Liver (tissue), 9 donors: ENCODE results near the gene GRK6. TPM values are rescaled to one million over a fixed set of nuclear protein-coding genes. Genes with fewer than 3 reads are reported as not detected.

Experiments
- DNase-seq: peaks from one replicate; pipeline ENCODE4 v3.0.0-alpha.2; 2017; ENCODE audit warnings: low spot score
- H3K27ac ChIP-seq, 2 donors: one replicate each; pipeline ENCODE4 v1.7.0; 2013; ENCODE audit warnings: inconsistent platforms in 2 of 2, low read length in 2 of 2, control low read depth in 1 of 2, low read depth in 1 of 2, mild to moderate bottlenecking in 1 of 2
- H3K27me3 ChIP-seq, 4 donors: one replicate each; pipeline versions ENCODE4 v1.6.1 to v1.7.0; 2013; ENCODE audit warnings: low read length in 3 of 4, inconsistent platforms in 1 of 4, mild to moderate bottlenecking in 1 of 4, moderate library complexity in 1 of 4; ENCODE audit not compliant: control insufficient read depth in 4 of 4, insufficient read depth in 4 of 4
- H3K36me3 ChIP-seq, 4 donors: one replicate each; pipeline versions ENCODE4 v1.6.1 to v1.7.0; 2013; ENCODE audit warnings: low read length in 3 of 4, mild to moderate bottlenecking in 3 of 4, low read depth in 1 of 4, moderate library complexity in 1 of 4; ENCODE audit not compliant: control insufficient read depth in 4 of 4, insufficient read depth in 3 of 4
- H3K4me1 ChIP-seq, 4 donors: one replicate each; pipeline versions ENCODE4 v1.6.1 to v1.7.0; 2013; ENCODE audit warnings: low read length in 3 of 4, mild to moderate bottlenecking in 3 of 4, moderate library complexity in 1 of 4; ENCODE audit not compliant: control insufficient read depth in 4 of 4, insufficient read depth in 4 of 4
- H3K4me3 ChIP-seq, 3 donors: one replicate each; pipeline versions ENCODE4 v1.6.1 to v1.7.0; 2013; ENCODE audit warnings: low read length in 3 of 3, control low read depth in 1 of 3, low read depth in 1 of 3, mild to moderate bottlenecking in 1 of 3
- H3K9ac ChIP-seq, 2 donors: one replicate each; pipeline ENCODE4 v1.7.0; 2013; ENCODE audit warnings: low read length in 2 of 2, mild to moderate bottlenecking in 2 of 2, moderate library complexity in 2 of 2, control low read depth in 1 of 2, low read depth in 1 of 2
- H3K9me3 ChIP-seq, 4 donors: one replicate each; pipeline versions ENCODE4 v1.6.1 to v1.7.0; 2013; ENCODE audit warnings: low read length in 3 of 4; ENCODE audit not compliant: control insufficient read depth in 4 of 4
- ATF3 ChIP-seq: IDR thresholded peaks from 2 replicates; pipeline ENCODE4 v1.6.1; 2016; ENCODE audit warnings: antibody characterized with exemption
- EGR1 ChIP-seq, 2 donors: IDR thresholded peaks; 2 replicates each; pipeline ENCODE4 v1.6.1; 2016 to 2018; ENCODE audit warnings: antibody characterized with exemption in 2 of 2, low read depth in 2 of 2
- FOXA1 ChIP-seq: IDR thresholded peaks from 2 replicates; pipeline ENCODE4 v1.6.1; 2016; ENCODE audit warnings: antibody characterized with exemption
- FOXA2 ChIP-seq: IDR thresholded peaks from 2 replicates; pipeline ENCODE4 v1.6.1; 2016; ENCODE audit warnings: antibody characterized with exemption
- GABPA ChIP-seq, 2 donors: IDR thresholded peaks in 1 of 2; conservative IDR thresholded peaks in 1 of 2; 2 replicates each; pipeline ENCODE4 v1.6.1; 2016; ENCODE audit warnings: antibody characterized with exemption in 2 of 2, mild to moderate bottlenecking in 1 of 2, moderate library complexity in 1 of 2
- HNF4A ChIP-seq, 2 donors: conservative IDR thresholded peaks; 2 replicates each; pipeline ENCODE4 v1.6.1; 2016; ENCODE audit warnings: antibody characterized with exemption in 2 of 2, mild to moderate bottlenecking in 2 of 2
- HNF4G ChIP-seq: IDR thresholded peaks from 2 replicates; pipeline ENCODE4 v1.6.1; 2016; ENCODE audit warnings: antibody characterized with exemption
- JUND ChIP-seq, 2 donors: IDR thresholded peaks; 2 replicates each; pipeline ENCODE4 v1.6.1; 2016; ENCODE audit warnings: antibody characterized with exemption in 2 of 2
- NR2F2 ChIP-seq: IDR thresholded peaks from 2 replicates; pipeline ENCODE4 v1.6.1; 2016; ENCODE audit warnings: antibody characterized with exemption
- RAD21 ChIP-seq, 2 donors: IDR thresholded peaks; 2 replicates each; pipeline ENCODE4 v1.6.1; 2016; ENCODE audit warnings: antibody characterized with exemption in 2 of 2, mild to moderate bottlenecking in 2 of 2
- REST ChIP-seq: IDR thresholded peaks from 2 replicates; pipeline ENCODE4 v1.6.1; 2016; ENCODE audit warnings: antibody characterized with exemption, mild to moderate bottlenecking
- SP1 ChIP-seq: IDR thresholded peaks from 2 replicates; pipeline ENCODE4 v1.6.1; 2018; ENCODE audit warnings: antibody characterized with exemption, mild to moderate bottlenecking
- TAF1 ChIP-seq: conservative IDR thresholded peaks from 2 replicates; pipeline ENCODE4 v1.6.1; 2016; ENCODE audit warnings: antibody characterized with exemption, mild to moderate bottlenecking
- WGBS: extraction: QIAGEN DNeasy Blood & Tissue Kit; methylation state at CpG from one replicate; pipeline ENCODE4 v1.1.7; 2013; 5-methylcytosine and 5-hydroxymethylcytosine counted together
- polyA plus RNA-seq, 2 donors: library from polyadenylated mRNA; stranded (reverse) in 1 of 2; unstranded in 1 of 2; fragments of 200-250 nt in 1 of 2; fragments of >200 nt in 1 of 2; fragmentation: Nextera tagmentation in 1 of 2; extraction: Ambion mirVana in 1 of 2; gene quantifications; one replicate each; pipeline versions ENCODE4 v1.2.1 to v1.2.3, GENCODE V29; 2013 to 2015
- total RNA-seq, 2 donors: library from RNA; depleted of rRNA; stranded (reverse); fragments of >200 nt; gene quantifications; one replicate each; pipeline ENCODE4 v1.2.3, GENCODE V29; 2014
- TF ChIP-seq, protein P1 (sequence below): fragments of 150-350 bp; IDR thresholded peaks from 2 replicates; pipeline ENCODE4 v1.5.1; 2017; ENCODE audit warnings: improper control_type of control experiment, low read depth, low read length; ENCODE audit not compliant: missing input control
- TF ChIP-seq, protein P2 (sequence below): IDR thresholded peaks from 2 replicates; pipeline ENCODE4 v1.6.1; 2016; ENCODE audit warnings: antibody characterized with exemption
- donor health status: healthy.
- donor health status: healthy.
- donor health status: healthy.
- donor health status: healthy.
- donor health status: healthy.

Gene GRK6
- total and polyA plus RNA-seq, 4 donors: 3.1 to 24.0 (median 10.8) TPM

DNA sequence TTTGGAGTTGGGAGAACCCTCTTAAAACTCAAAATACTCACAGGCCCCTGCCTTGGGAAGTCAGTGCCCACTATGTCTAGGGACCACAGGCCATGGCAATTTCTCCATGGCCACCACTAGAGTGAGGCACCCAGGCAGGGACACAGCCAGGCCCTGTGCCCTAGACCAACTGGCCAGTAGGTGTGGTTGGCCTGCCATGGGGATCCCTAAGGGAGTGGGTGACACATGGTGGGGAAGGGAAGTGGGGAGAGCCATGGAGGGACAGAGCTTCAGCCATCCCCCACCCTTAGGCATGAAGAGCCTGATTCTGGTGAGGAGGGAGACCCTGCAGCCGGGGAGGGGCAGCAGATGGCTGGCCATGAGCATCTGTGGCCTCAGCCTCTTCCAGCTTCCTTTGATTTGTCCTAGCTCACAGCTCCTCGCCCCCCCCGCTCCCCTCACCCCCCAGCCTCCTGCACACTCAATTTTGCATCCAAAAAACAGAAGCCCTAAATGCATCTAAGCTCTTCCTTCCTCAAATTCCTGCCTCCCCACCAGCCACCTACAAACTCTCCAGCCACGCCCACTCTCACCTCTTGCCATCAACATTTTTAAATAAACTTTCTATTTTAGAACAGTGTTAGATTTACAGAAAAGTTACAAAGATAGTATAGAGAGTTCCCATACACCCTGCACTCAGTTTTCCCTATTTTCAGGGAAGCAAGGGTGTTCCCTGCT, 48.5 kb downstream of the GRK6 start:
- Histone ChIP-seq H3K27ac (no peak overlapping the region), H3K36me3 (no peaks in the 10 kb centered on the region), H3K4me3 (no peak overlapping the region), H3K4me1 (peaks cover 12 to 21% (median 12%) of the 10 kb centered on the region in 4 donors), H3K27me3 (no peaks in the 10 kb centered on the region), H3K9ac (no peak overlapping the region), H3K9me3 (no peaks in the 10 kb centered on the region)
- 70% methylated on average over 4 of the region's 4 CpGs for WGBS
- TF ChIP-seq EGR1 (IDR thresholded peaks at IDR 0.05; ENCODE audit: low read depth in 2 of 2) (no peak), TAF1 (no peak), FOXA2 (no peak), ATF3 (no peak)
- TF ChIP-seq, protein P1, sequence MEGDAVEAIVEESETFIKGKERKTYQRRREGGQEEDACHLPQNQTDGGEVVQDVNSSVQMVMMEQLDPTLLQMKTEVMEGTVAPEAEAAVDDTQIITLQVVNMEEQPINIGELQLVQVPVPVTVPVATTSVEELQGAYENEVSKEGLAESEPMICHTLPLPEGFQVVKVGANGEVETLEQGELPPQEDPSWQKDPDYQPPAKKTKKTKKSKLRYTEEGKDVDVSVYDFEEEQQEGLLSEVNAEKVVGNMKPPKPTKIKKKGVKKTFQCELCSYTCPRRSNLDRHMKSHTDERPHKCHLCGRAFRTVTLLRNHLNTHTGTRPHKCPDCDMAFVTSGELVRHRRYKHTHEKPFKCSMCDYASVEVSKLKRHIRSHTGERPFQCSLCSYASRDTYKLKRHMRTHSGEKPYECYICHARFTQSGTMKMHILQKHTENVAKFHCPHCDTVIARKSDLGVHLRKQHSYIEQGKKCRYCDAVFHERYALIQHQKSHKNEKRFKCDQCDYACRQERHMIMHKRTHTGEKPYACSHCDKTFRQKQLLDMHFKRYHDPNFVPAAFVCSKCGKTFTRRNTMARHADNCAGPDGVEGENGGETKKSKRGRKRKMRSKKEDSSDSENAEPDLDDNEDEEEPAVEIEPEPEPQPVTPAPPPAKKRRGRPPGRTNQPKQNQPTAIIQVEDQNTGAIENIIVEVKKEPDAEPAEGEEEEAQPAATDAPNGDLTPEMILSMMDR: no peak
- DNase-seq: no peak

GRCh38 chr5:177475563-177476427, 49.3 kb downstream of the GRK6 start:
- H3K9me3 ChIP-seq: no peaks in the 10 kb centered on the region
- H3K4me3 ChIP-seq: no peak overlapping the region
- H3K4me1 ChIP-seq: peaks cover 12 to 25% (median 15%) of the 10 kb centered on the region in 4 donors
- no peaks in the 10 kb centered on the region for H3K36me3 ChIP-seq
- no peak for DNase-seq
- TF ChIP-seq RAD21 (IDR thresholded peaks at IDR 0.05) (no peak), HNF4A (conservative IDR thresholded peaks at IDR 0.05) (no peak), JUND (IDR thresholded peaks at IDR 0.05) (no peak), ATF3 (no peak), GABPA (IDR thresholded peaks at IDR 0.05 in 1 of 2, conservative IDR thresholded peaks at IDR 0.05 in 1 of 2) (no peak)
- WGBS: 81% methylated on average over 11 of the region's 11 CpGs
- H3K27ac ChIP-seq: no peak overlapping the region
- no peaks in the 10 kb centered on the region for H3K27me3 ChIP-seq
- H3K9ac ChIP-seq: no peak overlapping the region

GRCh38 chr5:177476531-177477233, 50.2 kb downstream of the GRK6 start:
- H3K36me3 ChIP-seq: no peaks in the 10 kb centered on the region
- WGBS: 88% methylated on average over 18 of the region's 18 CpGs
- no peaks in the 10 kb centered on the region for H3K27me3 ChIP-seq
- H3K4me3 ChIP-seq: no peak overlapping the region
- peaks cover 12 to 25% (median 15%) of the 10 kb centered on the region in 4 donors for H3K4me1 ChIP-seq
- H3K27ac ChIP-seq: no peak overlapping the region
- DNase-seq: no peak
- H3K9ac ChIP-seq: no peak overlapping the region
- H3K9me3 ChIP-seq: no peaks in the 10 kb centered on the region
- TF ChIP-seq NR2F2 (no peak), GABPA (IDR thresholded peaks at IDR 0.05 in 1 of 2, conservative IDR thresholded peaks at IDR 0.05 in 1 of 2) (no peak), EGR1 (IDR thresholded peaks at IDR 0.05; ENCODE audit: low read depth in 2 of 2) (no peak), SP1 (no peak), HNF4G (no peak), FOXA2 (no peak), HNF4A (conservative IDR thresholded peaks at IDR 0.05) (no peak), FOXA1 (no peak), REST (no peak), JUND (IDR thresholded peaks at IDR 0.05) (no peak)
- TF ChIP-seq, protein P1: no peak
- TF ChIP-seq, protein P2, sequence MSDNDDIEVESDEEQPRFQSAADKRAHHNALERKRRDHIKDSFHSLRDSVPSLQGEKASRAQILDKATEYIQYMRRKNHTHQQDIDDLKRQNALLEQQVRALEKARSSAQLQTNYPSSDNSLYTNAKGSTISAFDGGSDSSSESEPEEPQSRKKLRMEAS: no peak
